ENCODE measurements around the gene PRPF18. TPM values are rescaled to one million over a fixed set of nuclear protein-coding genes. Genes with fewer than 3 reads are reported as not detected.

The PRPF18 gene
- total RNA-seq, 1 donor from 2014 or later: 22.5 TPM

DNA sequence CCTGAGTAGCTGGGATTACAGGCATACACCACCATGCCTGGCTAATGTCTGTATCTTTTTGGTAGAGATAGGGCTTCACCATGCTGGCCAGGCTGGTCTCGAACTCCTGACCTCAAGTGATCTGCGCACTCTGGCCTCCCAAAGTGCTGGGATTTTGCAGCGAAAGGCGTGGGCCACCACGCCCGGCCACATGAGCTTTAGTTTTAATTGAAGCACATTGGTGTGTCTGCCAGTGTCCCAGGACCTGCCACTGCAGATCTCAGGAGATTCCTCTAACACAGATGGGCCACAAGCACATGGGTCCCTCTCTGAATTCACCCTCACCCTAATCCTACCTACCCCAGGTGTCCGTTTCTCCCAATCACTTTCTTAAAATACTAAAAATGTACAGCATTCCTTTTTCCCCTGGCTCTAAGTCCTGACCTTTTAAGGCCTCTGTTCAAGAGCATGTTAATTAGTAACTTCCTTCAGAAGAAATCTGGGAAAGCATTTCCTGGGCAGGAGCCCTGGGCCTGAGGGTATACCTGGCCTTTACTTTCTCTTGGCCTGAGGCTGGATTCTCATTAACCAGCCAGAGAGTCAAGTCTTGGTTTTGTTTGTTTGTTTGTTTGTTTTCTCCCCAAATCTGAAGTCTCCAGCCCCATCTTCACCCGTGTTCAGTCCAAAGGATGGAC lies 82.6 kb downstream of the PRPF18 start:
- intact Hi-C loops (cut with DNase I): loop anchor here (5.0 kb wide), 1 partner anchor 108 kb away; no protein-coding TSS in a partner anchor
- TF ChIP-seq, protein P1, sequence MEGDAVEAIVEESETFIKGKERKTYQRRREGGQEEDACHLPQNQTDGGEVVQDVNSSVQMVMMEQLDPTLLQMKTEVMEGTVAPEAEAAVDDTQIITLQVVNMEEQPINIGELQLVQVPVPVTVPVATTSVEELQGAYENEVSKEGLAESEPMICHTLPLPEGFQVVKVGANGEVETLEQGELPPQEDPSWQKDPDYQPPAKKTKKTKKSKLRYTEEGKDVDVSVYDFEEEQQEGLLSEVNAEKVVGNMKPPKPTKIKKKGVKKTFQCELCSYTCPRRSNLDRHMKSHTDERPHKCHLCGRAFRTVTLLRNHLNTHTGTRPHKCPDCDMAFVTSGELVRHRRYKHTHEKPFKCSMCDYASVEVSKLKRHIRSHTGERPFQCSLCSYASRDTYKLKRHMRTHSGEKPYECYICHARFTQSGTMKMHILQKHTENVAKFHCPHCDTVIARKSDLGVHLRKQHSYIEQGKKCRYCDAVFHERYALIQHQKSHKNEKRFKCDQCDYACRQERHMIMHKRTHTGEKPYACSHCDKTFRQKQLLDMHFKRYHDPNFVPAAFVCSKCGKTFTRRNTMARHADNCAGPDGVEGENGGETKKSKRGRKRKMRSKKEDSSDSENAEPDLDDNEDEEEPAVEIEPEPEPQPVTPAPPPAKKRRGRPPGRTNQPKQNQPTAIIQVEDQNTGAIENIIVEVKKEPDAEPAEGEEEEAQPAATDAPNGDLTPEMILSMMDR (IDR thresholded peaks at IDR 0.05): no peak
- Histone ChIP-seq H3K27me3 (ENCODE audit: low read depth) (no peaks in the 10 kb centered on the region), H3K36me3 (peaks cover 81% of the 10 kb centered on the region), H3K4me3 (no peak overlapping the region), H3K4me1 (peaks cover 2% of the 10 kb centered on the region), H3K27ac (no peak overlapping the region), H3K9me3 (no peaks in the 10 kb centered on the region)
- ATAC-seq (peak in 1 of 2 donors; percentile 50), DNase-seq (no peak)

DNA sequence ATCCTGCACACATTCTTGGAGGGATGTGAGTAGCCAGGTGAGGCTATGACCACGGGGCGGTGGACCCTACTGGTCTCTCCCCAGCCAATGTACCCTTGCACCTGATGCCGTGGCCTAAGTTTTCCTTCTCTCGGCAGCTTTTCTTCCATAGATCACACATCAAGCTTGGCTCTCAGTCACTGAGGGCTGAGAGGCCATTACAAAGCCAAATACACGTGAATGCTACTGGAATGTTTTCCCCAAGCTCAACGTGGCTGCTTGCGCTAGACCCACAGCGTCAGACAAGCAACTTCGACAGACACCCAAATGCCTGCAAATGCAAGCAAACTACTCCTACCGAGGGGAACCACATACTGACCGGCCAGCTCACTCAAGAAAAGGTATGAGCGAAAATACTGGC lies 83.1 kb downstream of the PRPF18 start:
- TF ChIP-seq, protein P1 (IDR thresholded peaks at IDR 0.05): no peak
- no peak overlapping the region for H3K27ac ChIP-seq
- peaks cover 5% of the 10 kb centered on the region for H3K4me1 ChIP-seq
- ATAC-seq (peak in 1 of 2 donors; percentile 14), DNase-seq (no peak)
- intact Hi-C loops (cut with DNase I): loop anchor here (5.0 kb wide), 1 partner anchor 107 kb away; no protein-coding TSS in a partner anchor
- H3K27me3 ChIP-seq (ENCODE audit: low read depth): no peaks in the 10 kb centered on the region
- peaks cover 83% of the 10 kb centered on the region for H3K36me3 ChIP-seq
- H3K4me3 ChIP-seq: no peak overlapping the region
- H3K9me3 ChIP-seq: no peaks in the 10 kb centered on the region

DNA sequence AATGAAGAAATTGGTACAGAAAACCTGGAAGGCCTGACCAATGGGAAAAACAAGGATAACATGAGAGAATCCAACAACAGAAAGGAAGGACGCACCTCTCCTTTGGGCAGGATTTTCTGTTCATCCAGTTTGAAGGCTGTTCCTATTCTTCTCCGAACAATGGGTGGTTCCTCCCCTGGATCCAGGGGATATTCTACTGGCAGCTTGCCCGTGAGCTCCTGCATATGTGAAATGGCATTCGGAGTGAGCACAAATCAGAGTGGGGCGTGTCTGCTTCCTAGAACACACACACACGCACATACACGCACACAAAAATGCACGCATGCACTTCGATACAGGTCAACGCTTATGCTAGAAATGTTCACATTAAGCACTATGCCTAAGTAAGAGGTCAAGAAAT lies 83.5 kb downstream of the PRPF18 start:
- TF ChIP-seq, protein P1 (IDR thresholded peaks at IDR 0.05): no peak
- no peak overlapping the region for H3K4me3 ChIP-seq
- DNase-seq (no peak), ATAC-seq (no peak)
- peaks cover 5% of the 10 kb centered on the region for H3K4me1 ChIP-seq
- no peak overlapping the region for H3K27ac ChIP-seq
- H3K36me3 ChIP-seq: peaks cover 84% of the 10 kb centered on the region
- H3K27me3 ChIP-seq (ENCODE audit: low read depth): no peaks in the 10 kb centered on the region
- no peaks in the 10 kb centered on the region for H3K9me3 ChIP-seq
- intact Hi-C loops (cut with DNase I): no loop called here

DNA sequence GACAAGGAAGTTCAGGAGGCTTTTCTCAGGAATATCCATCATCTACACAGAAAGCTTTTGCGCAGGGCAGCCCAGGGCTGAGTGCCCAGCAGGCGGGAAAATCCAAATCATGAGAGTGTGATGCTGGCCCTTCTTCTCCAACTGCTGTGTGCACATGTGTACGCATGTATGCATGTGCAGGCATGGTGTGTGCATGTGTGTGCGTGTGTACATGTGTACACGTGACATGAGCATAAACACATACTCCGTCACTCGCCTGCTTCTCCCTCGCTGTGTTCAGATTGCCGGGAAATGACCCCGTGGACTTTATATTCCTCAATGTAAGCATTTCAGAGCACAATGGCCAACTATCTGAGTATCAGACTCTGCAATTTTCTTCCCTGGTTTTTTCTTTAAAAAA lies 85.1 kb downstream of the PRPF18 start:
- intact Hi-C loops (cut with DNase I): no loop called here
- peaks cover 68% of the 10 kb centered on the region for H3K36me3 ChIP-seq
- TF ChIP-seq, protein P1 (IDR thresholded peaks at IDR 0.05): no peak
- DNase-seq: no peak
- no peak overlapping the region for H3K27ac ChIP-seq
- no peak for ATAC-seq
- H3K27me3 ChIP-seq (ENCODE audit: low read depth): no peaks in the 10 kb centered on the region
- H3K4me3 ChIP-seq: no peak overlapping the region
- peaks cover 5% of the 10 kb centered on the region for H3K4me1 ChIP-seq
- no peaks in the 10 kb centered on the region for H3K9me3 ChIP-seq

DNA sequence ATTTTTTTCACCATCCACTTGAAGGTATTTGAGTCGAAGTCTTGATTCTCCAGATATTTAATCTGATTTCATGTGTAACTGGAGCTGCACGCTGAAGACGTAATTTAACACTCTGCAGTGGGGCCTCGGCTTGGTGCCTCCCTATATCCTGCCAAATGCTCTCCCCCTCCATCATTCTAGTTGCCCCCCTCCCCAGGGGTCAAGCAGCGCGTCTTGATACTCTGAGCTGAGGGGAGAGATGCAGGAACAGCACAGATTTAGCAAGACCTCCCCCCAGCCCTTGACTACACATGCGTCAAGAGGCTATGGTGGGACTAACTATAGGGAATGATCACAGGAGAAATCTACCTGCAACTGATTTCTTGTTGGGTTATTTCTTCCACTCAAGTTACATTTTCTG lies 85.8 kb downstream of the PRPF18 start:
- peaks cover 5% of the 10 kb centered on the region for H3K4me1 ChIP-seq
- TF ChIP-seq, protein P1 (IDR thresholded peaks at IDR 0.05): no peak
- no peak for ATAC-seq
- no peak overlapping the region for H3K27ac ChIP-seq
- H3K4me3 ChIP-seq: no peak overlapping the region
- intact Hi-C loops (cut with DNase I): no loop called here
- H3K27me3 ChIP-seq (ENCODE audit: low read depth): no peaks in the 10 kb centered on the region
- no peak for DNase-seq
- no peaks in the 10 kb centered on the region for H3K9me3 ChIP-seq
- H3K36me3 ChIP-seq: peaks cover 67% of the 10 kb centered on the region
